ENCODE results near the gene CD82.

DNA sequence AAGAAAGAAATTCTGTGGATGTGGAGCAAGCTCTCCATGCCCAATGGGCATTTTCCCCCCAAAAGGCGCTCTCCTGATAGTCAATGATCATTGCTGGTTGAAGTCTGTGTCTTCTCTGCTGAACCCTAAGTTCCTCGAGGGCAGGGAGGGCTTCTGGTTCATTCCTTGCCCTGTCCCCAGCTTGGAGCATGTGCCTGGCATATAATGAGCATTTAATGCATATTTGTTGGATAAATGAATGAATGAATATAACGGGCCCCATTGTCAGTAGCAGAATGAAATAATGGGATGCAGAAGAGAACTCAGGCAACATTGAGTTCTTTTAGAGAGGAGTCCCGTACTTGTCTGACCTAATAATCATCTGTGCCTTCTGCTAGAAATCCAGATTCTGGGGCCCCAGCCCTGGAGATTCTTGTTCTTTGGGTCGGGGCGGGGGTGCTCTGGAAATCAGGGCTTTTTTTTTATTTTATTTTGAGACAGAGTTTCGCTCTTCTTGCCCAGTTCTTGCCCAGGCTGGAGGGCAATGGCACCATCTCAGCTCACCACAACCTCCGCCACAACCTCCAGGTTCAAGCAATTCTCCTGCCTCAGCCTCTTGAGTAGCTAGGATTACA lies 64.4 kb downstream of the CD82 start:
- TF ChIP-seq, protein P1, sequence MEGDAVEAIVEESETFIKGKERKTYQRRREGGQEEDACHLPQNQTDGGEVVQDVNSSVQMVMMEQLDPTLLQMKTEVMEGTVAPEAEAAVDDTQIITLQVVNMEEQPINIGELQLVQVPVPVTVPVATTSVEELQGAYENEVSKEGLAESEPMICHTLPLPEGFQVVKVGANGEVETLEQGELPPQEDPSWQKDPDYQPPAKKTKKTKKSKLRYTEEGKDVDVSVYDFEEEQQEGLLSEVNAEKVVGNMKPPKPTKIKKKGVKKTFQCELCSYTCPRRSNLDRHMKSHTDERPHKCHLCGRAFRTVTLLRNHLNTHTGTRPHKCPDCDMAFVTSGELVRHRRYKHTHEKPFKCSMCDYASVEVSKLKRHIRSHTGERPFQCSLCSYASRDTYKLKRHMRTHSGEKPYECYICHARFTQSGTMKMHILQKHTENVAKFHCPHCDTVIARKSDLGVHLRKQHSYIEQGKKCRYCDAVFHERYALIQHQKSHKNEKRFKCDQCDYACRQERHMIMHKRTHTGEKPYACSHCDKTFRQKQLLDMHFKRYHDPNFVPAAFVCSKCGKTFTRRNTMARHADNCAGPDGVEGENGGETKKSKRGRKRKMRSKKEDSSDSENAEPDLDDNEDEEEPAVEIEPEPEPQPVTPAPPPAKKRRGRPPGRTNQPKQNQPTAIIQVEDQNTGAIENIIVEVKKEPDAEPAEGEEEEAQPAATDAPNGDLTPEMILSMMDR (conservative IDR thresholded peaks at IDR 0.05), result no peak
- TF ChIP-seq ZFX (IDR thresholded peaks at IDR 0.05), result no peak
